NCI-H1436 (cell line): ENCODE measurements around the gene GUCY2F.

Experiments used
- DNase-seq: peaks from one replicate; lab custom pipeline; 2025; lab: John Stamatoyannopoulos, UW

The GUCY2F gene

DNA sequence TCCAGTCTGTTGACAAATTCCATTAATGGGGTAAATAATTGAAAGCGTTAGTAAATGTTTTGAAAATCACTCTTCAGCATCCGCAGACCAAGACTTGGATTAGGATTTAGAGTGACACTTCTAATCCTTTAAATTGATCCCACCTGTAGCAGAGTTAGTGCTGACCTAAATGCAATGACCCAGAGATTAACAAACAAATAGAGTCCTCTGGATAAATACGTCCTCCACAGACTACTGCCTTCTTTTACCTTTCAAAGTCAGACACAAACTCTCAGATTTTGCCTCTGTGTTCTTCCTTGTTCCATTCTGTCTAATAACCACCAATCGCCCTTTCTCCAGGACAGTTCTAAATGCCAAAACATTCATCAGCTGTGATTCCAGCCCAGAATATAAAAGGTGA, at the start of gene GUCY2F:
Gene GUCY2F, minus strand, starts transcription at position 101 of the 400 bp plus-strand sequence. CDS start 6,150 bp downstream, outside the sequence.
- no peak for DNase-seq

DNA sequence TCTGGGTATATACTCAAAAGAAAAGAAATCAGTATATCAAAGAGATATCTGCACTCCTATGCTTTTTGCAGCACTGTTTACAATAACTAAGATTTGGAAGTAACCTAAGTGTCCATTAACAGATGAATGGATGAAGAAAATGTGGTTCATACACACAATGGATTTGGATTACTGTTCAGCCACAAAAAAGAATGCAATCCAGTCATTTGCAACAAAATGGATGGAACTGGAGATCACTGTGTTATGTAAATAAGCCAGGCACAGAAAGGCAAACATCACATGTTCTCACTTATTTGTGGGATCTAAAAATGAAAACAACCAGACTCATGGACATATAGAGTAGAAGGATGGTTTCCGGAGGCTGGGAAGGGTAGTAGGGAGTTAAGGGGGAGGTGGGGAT, 37.1 kb upstream of the GUCY2F start:
- no peak for DNase-seq

- DNase-seq: no peak
Observed at GRCh38 chrX:109511113-109511512, 29.2 kb upstream of the GUCY2F start.

GRCh38 chrX:109508915-109509314, 27.0 kb upstream of the GUCY2F start:
- DNase-seq: no peak

- DNase-seq: no peak
Observed at GRCh38 chrX:109501176-109501575, 19.3 kb upstream of the GUCY2F start.

DNA sequence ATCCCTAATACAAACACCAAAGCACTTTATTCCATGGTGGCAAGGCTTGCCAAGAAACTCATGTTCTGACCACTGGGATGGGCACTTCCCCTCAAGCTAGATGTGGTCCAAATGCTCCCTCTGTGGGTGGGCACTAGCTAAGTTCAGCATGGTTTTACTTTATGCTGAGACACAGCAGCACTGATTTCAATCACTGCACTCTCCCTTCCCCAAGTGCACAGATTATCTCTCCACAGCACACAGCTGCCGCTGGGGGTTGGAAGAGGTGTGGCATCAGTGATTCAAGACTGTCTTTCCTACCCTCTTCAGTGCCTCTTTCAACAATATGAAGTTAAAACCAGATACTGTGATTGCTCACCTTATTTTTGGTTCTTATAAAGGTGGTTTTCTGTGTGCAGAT, 16.5 kb upstream of the GUCY2F start:
- DNase-seq: no peak

DNA sequence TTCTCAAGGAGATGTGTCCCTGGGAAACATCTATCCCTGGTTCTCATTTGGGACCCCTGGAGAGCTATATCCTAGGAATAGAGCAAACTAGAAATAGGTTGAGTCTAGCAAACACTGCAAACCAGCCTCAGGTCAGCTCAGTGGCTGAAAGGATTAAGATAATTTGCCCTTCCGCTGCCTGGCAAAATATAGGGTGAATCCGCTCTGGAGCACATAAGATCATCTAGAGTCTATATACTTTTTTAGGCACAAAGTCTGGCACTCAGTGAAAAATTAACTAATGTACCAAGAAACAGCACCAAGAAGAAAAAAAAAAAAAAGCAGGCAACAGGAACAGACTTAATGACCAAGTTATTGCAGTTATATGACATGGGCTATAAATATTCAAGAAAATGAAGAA, 7.3 kb upstream of the GUCY2F start:
- DNase-seq: no peak

GRCh38 chrX:109487640-109488039, 5.8 kb upstream of the GUCY2F start:
- DNase-seq: no peak

DNA sequence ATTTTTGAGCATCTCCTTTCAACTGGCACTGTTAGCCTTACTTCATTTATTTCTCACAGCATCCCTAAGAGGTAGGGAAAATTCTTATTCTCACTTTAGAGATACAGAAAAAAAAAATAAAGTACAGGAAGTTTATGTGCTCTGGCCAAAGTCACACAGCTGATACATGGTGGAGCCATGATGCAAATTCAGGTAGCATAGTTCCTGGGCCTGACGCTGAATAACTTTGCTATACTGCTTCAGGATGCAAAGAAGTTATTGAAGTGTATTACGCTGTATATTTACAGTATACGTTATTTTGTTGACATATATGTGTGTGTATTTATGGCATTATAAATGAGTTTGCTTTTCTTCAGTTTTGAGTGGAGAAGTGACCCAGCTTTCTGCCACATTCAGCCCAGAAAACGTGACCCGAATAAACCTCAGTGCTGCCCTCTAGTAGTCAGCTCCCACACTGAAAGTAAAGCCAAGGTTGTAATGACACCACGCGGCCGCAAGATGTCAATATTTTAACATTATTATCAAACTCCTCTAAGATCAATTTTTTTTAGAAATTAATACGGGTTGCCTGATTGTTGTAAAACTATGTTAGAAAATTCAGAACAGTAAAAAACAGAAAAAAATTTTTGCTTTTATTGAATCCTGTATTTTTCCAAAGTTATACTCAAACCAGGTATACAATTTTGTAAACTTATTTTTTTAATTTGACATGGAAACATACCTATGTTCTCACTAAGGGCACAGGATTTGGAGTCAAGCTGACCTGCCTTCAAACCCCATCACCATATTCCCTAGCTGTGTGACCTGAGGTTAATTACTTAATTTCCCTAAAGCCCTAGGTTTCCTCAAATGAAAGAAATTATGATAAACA, 3.8 kb upstream of the GUCY2F start:
- DNase-seq: peak; percentile 45

DNA sequence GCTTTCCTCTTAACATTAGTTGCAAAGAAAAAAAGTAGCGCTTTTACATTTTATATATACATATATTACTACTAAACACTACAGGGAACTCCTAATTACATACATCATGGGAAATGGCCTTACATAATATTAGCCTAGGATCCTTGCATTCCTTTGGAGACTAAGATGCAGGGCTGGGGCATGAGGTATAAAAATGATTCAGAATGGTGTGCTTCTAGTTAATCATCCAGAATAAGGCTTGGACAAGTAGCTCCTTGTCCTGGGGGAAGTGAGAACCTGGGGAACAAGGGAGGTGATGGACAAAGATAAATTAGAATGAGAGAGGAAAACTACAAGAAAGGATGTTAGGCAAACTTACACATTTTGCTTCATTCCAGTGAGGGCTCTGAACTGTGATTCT, 3.0 kb upstream of the GUCY2F start:
- DNase-seq: no peak

DNA sequence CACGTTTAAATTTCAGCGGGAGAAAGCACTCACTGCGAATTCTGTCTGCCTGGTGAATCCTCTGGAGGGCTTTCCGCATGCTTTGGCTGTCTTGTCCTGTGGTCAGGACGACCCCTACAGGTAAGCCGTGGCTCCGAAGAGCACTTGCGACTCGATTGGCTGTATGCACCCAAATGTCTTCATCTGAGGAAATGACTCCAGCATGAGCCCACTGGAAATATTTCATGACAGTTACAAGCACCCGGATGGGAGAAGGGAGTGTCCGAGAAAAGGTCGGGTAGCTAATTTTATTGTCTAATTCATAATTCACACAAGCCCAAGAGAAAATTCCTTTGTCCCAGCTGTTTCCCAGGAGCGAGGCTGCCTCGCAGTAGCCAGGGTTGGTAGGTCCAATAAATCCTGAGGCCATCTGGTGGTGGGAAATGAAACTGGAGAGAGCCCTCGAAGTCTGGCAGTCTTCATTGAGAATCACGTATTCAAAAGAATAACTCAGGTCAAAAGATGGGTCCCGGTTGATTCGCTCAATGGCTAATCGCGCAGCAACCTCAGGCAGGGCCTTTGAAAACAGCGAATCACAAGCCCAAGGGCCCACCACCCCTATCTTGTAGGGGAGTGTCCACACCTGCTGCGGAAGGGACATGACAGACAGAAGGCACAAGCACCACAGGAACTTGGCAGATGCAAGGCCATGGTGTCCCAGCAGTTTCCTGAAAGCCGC, 6.6 kb downstream of the GUCY2F start:
- DNase-seq: peak; percentile 3

GRCh38 chrX:109472939-109473735, 8.7 kb downstream of the GUCY2F start:
- no peak for DNase-seq

- DNase-seq: no peak
Observed at GRCh38 chrX:109464231-109464630, 17.7 kb downstream of the GUCY2F start.

- DNase-seq: no peak
Observed at GRCh38 chrX:109463784-109464183, 18.1 kb downstream of the GUCY2F start.

GRCh38 chrX:109448282-109448938, 33.5 kb downstream of the GUCY2F start:
- DNase-seq: no peak

DNA sequence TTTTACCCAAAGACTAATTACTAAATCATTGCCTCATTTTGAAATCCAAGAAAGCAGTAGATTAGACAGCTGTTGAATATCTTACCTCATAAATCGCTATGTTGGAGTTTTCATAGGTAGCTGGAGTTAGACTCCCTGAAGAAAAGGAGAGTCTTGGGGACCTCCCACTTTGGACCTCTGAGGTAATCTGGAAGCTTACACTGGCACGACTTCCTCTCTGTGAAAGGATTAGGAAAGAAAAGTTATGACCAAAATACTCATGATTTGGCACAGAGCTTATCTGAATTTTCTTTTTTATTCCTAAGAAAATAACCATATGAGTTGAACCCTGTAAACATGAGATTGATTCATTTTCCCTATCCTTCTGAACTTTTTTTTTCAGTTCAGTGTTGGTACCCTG, 40.6 kb downstream of the GUCY2F start:
- DNase-seq: no peak

DNA sequence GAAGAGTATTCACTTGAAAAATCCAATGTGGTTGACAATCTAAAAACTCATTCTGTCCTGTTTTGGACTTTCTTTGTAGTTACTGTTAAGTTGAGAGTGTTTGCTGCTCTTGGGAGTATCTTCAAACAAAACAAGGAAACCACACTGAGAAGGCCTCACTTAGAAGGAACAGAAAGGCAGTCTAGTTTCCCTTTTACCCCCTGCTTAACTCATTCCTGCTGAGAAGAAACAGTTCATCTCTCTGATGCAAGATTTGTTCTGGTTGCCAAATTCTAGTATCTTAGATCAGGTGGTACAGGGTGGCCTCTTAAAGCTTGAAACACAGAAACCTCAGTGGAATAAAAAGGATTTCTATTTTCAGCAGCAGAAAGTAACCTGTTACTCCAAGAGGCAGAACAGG, 41.4 kb downstream of the GUCY2F start:
- DNase-seq: no peak

- DNase-seq: no peak
Observed at GRCh38 chrX:109409181-109409580, 72.7 kb downstream of the GUCY2F start.

DNA sequence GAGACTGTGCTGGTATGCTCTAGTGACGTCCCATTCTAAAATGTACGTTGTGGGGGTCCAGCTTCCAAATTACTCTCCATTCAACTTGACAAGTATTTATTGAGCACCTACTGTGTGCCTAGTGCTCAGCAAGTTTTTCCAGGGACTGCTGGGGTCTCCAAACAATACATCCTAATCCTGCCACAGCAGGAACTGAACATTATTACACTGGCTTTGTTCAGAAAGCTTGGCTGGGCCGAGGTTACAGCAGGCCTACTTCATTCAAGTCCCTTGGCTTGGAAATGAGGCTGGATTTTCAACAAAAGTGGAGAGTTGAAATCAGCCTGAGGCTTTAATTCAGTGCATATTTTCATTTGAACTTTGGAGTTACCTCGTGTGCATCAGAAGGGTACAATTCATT, 78.0 kb downstream of the GUCY2F start:
- no peak for DNase-seq

GRCh38 chrX:109399831-109400230, 82.1 kb downstream of the GUCY2F start:
- DNase-seq: no peak

DNA sequence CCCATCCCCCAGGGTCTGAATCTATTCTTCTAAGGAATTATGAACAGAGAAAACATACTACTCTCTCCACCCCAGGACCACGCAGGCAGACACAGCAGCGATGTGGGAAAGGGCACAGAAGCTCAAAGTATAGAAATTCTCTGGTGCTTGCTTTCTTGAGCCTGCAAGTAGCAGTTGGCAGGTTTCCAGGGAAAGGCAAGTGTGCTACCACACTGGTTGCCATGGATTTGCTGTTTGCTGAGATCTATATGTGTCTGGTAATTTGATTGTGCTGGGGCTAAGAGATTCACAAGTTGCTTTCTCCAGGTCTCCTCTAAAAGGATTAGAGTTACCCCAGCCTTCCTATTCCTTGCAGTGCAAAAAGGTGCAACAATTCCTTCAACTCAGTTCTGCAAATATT, 83.1 kb downstream of the GUCY2F start:
- DNase-seq: no peak

DNA sequence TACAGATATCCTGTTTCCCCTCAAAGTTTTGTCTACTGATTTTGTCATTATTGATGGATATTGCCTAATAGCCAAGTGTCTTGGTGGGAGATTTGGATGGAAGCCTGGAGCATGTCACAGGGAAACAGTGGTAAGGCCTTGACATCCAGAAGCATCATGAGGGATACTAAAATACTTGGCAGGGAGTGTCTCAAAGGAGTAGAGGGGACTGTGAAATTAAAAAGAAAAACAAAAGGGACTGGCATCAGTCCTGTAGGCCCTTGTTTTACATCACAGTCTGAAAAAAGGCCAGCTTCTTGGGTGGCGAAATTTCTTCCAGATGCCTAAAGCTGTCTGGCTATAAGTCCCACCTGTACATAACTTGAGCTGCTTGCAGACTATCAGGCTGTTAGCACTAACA, 83.8 kb downstream of the GUCY2F start:
- DNase-seq: no peak
